Osteocyte (in vitro differentiated cells): ENCODE results near the gene CDRT15. TPM values are rescaled to one million over a fixed set of nuclear protein-coding genes. Genes with fewer than 3 reads are reported as not detected.

ENCODE experiments used
- DNase-seq: peaks from one replicate; pipeline ENCODE4 v3.0.0; 2021; ENCODE audit warnings: mixed read lengths; ENCODE audit not compliant: unreplicated experiment; ENCODE audit errors: extremely low spot score
- H3K27ac Mint-ChIP-seq: one replicate; pipeline ENCODE4 v1.8.0; 2021; ENCODE audit warnings: mild to moderate bottlenecking, mixed read lengths; ENCODE audit not compliant: unreplicated experiment
- H3K27me3 Mint-ChIP-seq: one replicate; pipeline ENCODE4 v1.8.0; 2021; ENCODE audit warnings: mixed read lengths; ENCODE audit not compliant: unreplicated experiment
- H3K36me3 Mint-ChIP-seq: one replicate; pipeline ENCODE4 v1.8.0; 2021; ENCODE audit warnings: mixed read lengths; ENCODE audit not compliant: unreplicated experiment
- H3K4me1 Mint-ChIP-seq: one replicate; pipeline ENCODE4 v1.8.0; 2021; ENCODE audit warnings: mixed read lengths; ENCODE audit not compliant: unreplicated experiment
- H3K4me3 Mint-ChIP-seq: one replicate; pipeline ENCODE4 v1.8.0; 2021; ENCODE audit warnings: mild to moderate bottlenecking, moderate library complexity, mixed read lengths; ENCODE audit not compliant: unreplicated experiment
- H3K9me3 Mint-ChIP-seq: one replicate; pipeline ENCODE4 v1.8.0; 2021; ENCODE audit warnings: mixed read lengths; ENCODE audit not compliant: unreplicated experiment
- total RNA-seq: library from RNA; stranded (reverse); gene quantifications from 2 replicates; pipeline ENCODE4 v1.2.1, GENCODE V29; 2021
- TF ChIP-seq, protein P1 (sequence below): fragments of 200-600 bp; sonication (generic); IDR thresholded peaks from 2 replicates; pipeline ENCODE4 v1.5.0; 2021; ENCODE audit warnings: antibody characterized with exemption, mild to moderate bottlenecking, moderate library complexity

The CDRT15 gene
- total RNA-seq, 1 donor from 2014 or later = not detected

DNA sequence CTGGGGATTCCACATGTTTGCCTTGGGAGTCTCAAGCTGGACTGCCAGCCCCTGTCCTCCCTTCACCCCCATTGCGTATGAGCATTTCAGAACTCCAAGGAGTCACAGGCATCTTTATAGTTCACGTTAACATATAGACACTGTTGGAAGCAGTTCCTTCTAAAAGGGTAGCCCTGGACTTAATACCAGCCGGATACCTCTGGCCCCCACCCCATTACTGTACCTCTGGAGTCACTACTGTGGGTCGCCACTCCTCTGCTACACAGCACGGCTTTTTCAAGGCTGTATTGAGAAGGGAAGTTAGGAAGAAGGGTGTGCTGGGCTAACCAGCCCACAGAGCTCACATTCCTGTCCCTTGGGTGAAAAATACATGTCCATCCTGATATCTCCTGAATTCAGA is 28.9 kb downstream of the CDRT15 start:
- peak; percentile 67 for DNase-seq
- Mint-ChIP-seq H3K9me3 (no peaks in the 10 kb centered on the region), H3K27me3 (no peaks in the 10 kb centered on the region), H3K36me3 (peaks cover 36% of the 10 kb centered on the region), H3K27ac (no peak overlapping the region), H3K4me1 (no peaks in the 10 kb centered on the region), H3K4me3 (no peak overlapping the region)
- TF ChIP-seq, protein P1, sequence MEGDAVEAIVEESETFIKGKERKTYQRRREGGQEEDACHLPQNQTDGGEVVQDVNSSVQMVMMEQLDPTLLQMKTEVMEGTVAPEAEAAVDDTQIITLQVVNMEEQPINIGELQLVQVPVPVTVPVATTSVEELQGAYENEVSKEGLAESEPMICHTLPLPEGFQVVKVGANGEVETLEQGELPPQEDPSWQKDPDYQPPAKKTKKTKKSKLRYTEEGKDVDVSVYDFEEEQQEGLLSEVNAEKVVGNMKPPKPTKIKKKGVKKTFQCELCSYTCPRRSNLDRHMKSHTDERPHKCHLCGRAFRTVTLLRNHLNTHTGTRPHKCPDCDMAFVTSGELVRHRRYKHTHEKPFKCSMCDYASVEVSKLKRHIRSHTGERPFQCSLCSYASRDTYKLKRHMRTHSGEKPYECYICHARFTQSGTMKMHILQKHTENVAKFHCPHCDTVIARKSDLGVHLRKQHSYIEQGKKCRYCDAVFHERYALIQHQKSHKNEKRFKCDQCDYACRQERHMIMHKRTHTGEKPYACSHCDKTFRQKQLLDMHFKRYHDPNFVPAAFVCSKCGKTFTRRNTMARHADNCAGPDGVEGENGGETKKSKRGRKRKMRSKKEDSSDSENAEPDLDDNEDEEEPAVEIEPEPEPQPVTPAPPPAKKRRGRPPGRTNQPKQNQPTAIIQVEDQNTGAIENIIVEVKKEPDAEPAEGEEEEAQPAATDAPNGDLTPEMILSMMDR = no peak

DNA sequence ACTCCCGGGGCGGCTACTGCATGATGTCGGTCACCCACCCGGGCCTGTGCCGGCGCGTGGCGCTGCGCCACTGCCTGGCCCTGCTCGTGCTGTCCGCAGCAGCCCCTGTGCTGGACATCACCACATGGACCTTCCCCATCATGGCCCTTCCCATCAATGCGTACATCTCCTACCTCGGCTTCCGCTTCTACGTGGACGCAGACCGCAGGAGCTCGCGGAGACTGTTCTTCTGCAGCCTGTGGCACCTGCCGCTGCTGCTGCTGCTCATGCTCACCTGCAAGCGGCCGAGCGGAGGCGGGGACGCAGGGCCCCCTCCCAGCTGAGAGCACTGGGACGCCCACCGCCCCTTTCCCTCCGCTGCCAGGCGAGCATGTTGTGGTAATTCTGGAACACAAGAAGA is 29.8 kb downstream of the CDRT15 start:
- no peak overlapping the region for H3K27ac Mint-ChIP-seq
- H3K36me3 Mint-ChIP-seq = peaks cover 32% of the 10 kb centered on the region
- no peaks in the 10 kb centered on the region for H3K9me3 Mint-ChIP-seq
- H3K27me3 Mint-ChIP-seq = no peaks in the 10 kb centered on the region
- DNase-seq = peak; percentile 76
- H3K4me1 Mint-ChIP-seq = no peaks in the 10 kb centered on the region
- no peak overlapping the region for H3K4me3 Mint-ChIP-seq
- TF ChIP-seq, protein P1 = no peak

DNA sequence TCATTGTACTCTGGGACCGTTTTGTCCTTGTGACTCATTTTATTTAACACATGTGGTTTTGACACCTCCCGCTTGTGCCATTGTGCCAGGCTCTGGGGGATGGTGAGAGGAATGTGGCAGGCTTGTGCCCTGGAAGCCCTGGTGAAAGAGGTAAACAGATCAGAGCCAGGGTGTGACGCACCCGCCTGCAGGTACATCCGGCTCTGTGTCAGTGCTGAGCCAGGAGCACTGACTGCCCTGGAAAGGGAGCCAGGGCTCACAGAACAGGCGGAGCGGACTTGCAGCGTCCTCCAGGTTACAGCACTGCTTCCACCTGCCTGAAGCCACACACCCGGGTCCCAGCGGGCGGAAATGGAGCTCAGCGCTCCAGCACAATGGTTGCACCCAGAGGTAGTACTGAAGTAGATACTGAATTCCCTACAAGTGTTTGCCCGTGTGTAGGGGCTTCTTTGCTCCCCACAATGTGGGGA is 30.6 kb downstream of the CDRT15 start:
- no peaks in the 10 kb centered on the region for H3K9me3 Mint-ChIP-seq
- no peak overlapping the region for H3K4me3 Mint-ChIP-seq
- DNase-seq = peak; percentile 76
- no peak overlapping the region for H3K27ac Mint-ChIP-seq
- TF ChIP-seq, protein P1 = no peak
- H3K27me3 Mint-ChIP-seq = no peaks in the 10 kb centered on the region
- H3K4me1 Mint-ChIP-seq = peaks cover 2% of the 10 kb centered on the region
- H3K36me3 Mint-ChIP-seq = peaks cover 27% of the 10 kb centered on the region

DNA sequence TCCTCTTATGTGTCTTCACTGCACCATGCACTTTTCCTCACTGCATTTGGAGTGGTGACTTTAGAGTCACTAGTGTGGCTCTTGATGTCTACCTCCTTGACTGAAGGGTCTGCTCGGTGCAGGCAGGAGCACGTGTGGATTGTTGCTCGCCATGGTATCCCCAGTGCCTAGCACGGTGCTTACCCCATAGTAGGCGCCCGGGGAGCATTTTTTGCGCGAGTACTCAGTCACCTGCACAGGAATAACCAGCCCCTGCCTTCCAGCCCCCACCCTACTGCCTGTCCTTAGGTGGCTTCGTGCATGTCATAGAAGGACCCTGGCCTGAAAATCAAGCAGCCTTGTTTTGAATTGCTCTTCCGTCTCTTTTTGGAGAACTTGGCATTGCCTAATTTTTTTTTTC is 31.3 kb downstream of the CDRT15 start:
- no peaks in the 10 kb centered on the region for H3K27me3 Mint-ChIP-seq
- H3K4me1 Mint-ChIP-seq = peaks cover 2% of the 10 kb centered on the region
- no peak overlapping the region for H3K27ac Mint-ChIP-seq
- no peaks in the 10 kb centered on the region for H3K9me3 Mint-ChIP-seq
- no peak overlapping the region for H3K4me3 Mint-ChIP-seq
- DNase-seq = peak; percentile 79
- TF ChIP-seq, protein P1 = no peak
- peaks cover 23% of the 10 kb centered on the region for H3K36me3 Mint-ChIP-seq

DNA sequence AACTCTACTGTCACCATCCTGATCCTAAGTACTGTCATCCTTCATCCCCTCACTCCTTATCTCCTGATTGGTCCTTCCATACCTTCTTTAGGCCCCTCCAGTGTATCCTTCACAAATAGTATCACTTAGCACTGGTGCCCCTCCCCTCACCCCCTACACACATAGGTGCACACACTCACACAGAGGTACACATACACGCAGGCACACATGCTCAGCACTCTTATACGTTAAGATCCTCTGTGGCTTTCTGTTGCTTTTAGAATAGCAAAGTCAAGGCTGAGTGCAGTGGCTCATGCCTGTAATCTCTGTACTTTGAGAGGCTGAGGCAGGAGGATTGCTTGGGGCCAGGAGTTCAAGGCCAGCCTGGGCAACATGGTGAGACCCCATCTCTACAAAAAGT is 32.1 kb downstream of the CDRT15 start:
- H3K27ac Mint-ChIP-seq = no peak overlapping the region
- H3K36me3 Mint-ChIP-seq = peaks cover 18% of the 10 kb centered on the region
- no peak overlapping the region for H3K4me3 Mint-ChIP-seq
- H3K4me1 Mint-ChIP-seq = peaks cover 2% of the 10 kb centered on the region
- H3K27me3 Mint-ChIP-seq = no peaks in the 10 kb centered on the region
- no peaks in the 10 kb centered on the region for H3K9me3 Mint-ChIP-seq
- DNase-seq = peak; percentile 34
- TF ChIP-seq, protein P1 = no peak
